ENCODE data around the gene METTL26. TPM values are rescaled to one million over a fixed set of nuclear protein-coding genes. Genes with fewer than 3 reads are reported as not detected.
A peak's percentile ranks its signal among the peaks of the same experiment; 100 is the strongest.

The METTL26 gene
- total and polyA plus RNA-seq, 9 of the 15 experiments (the other 6 are each of a cell fraction or from before 2014, with no cell fraction given): 7.3 to 262 (median 80.9) TPM

DNA sequence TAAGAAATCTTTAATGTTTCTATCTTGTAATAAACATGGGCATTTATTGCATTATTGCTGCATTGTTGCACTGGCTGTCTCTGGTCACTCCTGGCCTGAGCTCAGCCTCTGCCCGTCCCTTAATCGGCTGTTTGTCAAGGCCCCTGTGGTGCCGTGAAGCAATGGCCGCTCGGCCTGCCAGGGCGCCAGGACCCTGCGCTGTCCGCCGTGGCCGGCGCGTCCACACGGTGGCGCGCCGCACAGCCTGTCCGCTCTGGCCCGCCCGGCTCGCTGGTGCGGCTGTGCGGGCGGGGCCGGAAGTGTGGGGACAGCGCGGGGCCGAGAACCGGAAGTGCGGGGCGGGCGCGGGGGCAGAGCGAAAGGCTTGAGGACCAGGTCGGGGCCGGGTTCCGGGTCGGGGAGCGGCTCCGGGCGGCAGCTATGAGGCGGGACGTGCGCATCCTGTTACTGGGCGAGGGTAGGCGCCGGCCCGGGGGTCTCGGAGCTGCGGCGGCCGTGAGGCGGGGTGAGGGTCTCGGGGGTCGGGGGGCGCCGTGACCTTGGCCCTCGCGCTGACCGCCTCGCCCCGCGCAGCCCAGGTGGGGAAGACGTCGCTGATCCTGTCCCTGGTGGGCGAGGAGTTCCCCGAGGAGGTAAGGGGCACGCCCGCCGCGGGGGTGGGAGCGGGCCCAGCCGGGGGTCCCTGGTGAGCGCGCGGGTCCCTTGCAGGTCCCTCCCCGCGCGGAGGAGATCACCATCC lies 31.8 kb upstream of the METTL26 start, which contains the start of gene RHOT2 (continued):
- TF ChIP-seq, protein P1, sequence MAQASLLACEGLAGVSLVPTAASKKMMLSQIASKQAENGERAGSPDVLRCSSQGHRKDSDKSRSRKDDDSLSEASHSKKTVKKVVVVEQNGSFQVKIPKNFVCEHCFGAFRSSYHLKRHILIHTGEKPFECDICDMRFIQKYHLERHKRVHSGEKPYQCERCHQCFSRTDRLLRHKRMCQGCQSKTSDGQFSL (CRISPR knock-in tag; IDR thresholded peaks at IDR 0.05): peak; percentile 63; the same call in 1 of the 2 replicates
- TF ChIP-seq, protein P1 (tag; IDR thresholded peaks at IDR 0.05): no peak
- TF ChIP-seq, protein P2, sequence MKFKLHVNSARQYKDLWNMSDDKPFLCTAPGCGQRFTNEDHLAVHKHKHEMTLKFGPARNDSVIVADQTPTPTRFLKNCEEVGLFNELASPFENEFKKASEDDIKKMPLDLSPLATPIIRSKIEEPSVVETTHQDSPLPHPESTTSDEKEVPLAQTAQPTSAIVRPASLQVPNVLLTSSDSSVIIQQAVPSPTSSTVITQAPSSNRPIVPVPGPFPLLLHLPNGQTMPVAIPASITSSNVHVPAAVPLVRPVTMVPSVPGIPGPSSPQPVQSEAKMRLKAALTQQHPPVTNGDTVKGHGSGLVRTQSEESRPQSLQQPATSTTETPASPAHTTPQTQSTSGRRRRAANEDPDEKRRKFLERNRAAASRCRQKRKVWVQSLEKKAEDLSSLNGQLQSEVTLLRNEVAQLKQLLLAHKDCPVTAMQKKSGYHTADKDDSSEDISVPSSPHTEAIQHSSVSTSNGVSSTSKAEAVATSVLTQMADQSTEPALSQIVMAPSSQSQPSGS (CRISPR knock-in tag; IDR thresholded peaks at IDR 0.05): no peak
- TF ChIP-seq, protein P3, sequence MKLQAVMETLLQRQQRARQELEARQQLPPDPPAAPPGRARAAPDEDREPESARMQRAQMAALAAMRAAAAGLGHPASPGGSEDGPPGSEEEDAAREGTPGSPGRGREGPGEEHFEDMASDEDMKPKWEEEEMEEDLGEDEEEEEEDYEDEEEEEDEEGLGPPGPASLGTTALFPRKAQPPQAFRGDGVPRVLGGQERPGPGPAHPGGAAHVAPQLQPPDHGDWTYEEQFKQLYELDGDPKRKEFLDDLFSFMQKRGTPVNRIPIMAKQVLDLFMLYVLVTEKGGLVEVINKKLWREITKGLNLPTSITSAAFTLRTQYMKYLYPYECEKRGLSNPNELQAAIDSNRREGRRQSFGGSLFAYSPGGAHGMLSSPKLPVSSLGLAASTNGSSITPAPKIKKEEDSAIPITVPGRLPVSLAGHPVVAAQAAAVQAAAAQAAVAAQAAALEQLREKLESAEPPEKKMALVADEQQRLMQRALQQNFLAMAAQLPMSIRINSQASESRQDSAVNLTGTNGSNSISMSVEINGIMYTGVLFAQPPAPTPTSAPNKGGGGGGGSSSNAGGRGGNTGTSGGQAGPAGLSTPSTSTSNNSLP (IDR thresholded peaks at IDR 0.05; ENCODE audit: borderline replicate concordance, low read depth, low read length): no peak
- no peak for TF ChIP-seq ZNF124 (CRISPR knock-in tag; IDR thresholded peaks at IDR 0.05)
- TF ChIP-seq SAP30 (IDR thresholded peaks at IDR 0.05; ENCODE audit: borderline replicate concordance, insufficient read depth, low read depth, low read length, poor library complexity, severe bottlenecking): peak; percentile 68
- peak; percentile 93 for TF ChIP-seq HMGN3 (IDR thresholded peaks at IDR 0.05; ENCODE audit: borderline replicate concordance, extremely low read depth, insufficient read length, low read depth, low read length)
- no peak for TF ChIP-seq MCM3 (IDR thresholded peaks at IDR 0.05)
- TF ChIP-seq ATF7 (IDR thresholded peaks at IDR 0.05): peak; percentile 80
- TF ChIP-seq RFX7 (CRISPR knock-in tag; IDR thresholded peaks at IDR 0.05): no peak
- TF ChIP-seq, protein P4, sequence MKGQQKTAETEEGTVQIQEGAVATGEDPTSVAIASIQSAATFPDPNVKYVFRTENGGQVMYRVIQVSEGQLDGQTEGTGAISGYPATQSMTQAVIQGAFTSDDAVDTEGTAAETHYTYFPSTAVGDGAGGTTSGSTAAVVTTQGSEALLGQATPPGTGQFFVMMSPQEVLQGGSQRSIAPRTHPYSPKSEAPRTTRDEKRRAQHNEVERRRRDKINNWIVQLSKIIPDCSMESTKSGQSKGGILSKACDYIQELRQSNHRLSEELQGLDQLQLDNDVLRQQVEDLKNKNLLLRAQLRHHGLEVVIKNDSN (CRISPR knock-in tag; IDR thresholded peaks at IDR 0.05): no peak
- TF ChIP-seq C11orf30 (IDR thresholded peaks at IDR 0.05; ENCODE audit: low read depth): peak; percentile 60; the same call in 1 of the 2 replicates
- no peak for TF ChIP-seq ZSCAN29 (IDR thresholded peaks at IDR 0.05)
- TF ChIP-seq HDAC2 (IDR thresholded peaks at IDR 0.05): no peak
- TF ChIP-seq SAFB (IDR thresholded peaks at IDR 0.05; ENCODE audit: borderline replicate concordance, low read depth, low read length): no peak
- TF ChIP-seq TCF7 (IDR thresholded peaks at IDR 0.05; ENCODE audit: borderline replicate concordance): no peak
- TF ChIP-seq PURB (CRISPR knock-in tag; IDR thresholded peaks at IDR 0.05; ENCODE audit: low read depth): no peak
- TF ChIP-seq ZC3H4 (CRISPR knock-in tag; IDR thresholded peaks at IDR 0.05; ENCODE audit: borderline replicate concordance): no peak
- no peak for TF ChIP-seq SAFB2 (IDR thresholded peaks at IDR 0.05; ENCODE audit: borderline replicate concordance, low read depth, low read length, severe bottlenecking)
- TF ChIP-seq, protein P5, sequence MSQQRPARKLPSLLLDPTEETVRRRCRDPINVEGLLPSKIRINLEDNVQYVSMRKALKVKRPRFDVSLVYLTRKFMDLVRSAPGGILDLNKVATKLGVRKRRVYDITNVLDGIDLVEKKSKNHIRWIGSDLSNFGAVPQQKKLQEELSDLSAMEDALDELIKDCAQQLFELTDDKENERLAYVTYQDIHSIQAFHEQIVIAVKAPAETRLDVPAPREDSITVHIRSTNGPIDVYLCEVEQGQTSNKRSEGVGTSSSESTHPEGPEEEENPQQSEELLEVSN (IDR thresholded peaks at IDR 0.05; ENCODE audit: borderline replicate concordance in 1 of 2, extremely low read depth in 1 of 2, insufficient read depth in 1 of 2, insufficient read length in 1 of 2, low read depth in 1 of 2, low read length in 1 of 2, poor library complexity in 1 of 2, severe bottlenecking in 1 of 2): peak; percentile 63 to 87
